ENCODE results near the gene PRKN.

DNA sequence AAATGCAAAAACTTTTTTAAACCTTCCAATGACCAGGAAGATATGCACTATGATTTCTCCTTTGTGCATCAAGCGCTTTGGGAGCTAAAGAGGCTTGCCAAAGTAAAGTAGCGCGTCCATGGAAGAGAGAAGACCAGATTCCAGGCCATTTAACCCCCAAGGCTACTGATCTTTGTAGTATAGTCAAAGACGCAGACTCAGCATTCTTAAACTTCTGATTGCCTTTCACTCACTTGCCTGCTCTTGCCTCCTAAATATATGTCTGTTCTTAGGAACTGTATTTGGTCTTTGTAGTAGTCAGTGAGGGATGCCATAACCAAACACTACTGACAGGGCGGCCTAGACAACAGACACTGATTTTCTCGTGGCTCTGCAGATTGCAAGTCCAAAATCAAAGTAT, 426.4 kb downstream of the PRKN start:
- no peak for TF ChIP-seq POLR2A (IDR thresholded peaks at IDR 0.05)
- TF ChIP-seq, protein P1, sequence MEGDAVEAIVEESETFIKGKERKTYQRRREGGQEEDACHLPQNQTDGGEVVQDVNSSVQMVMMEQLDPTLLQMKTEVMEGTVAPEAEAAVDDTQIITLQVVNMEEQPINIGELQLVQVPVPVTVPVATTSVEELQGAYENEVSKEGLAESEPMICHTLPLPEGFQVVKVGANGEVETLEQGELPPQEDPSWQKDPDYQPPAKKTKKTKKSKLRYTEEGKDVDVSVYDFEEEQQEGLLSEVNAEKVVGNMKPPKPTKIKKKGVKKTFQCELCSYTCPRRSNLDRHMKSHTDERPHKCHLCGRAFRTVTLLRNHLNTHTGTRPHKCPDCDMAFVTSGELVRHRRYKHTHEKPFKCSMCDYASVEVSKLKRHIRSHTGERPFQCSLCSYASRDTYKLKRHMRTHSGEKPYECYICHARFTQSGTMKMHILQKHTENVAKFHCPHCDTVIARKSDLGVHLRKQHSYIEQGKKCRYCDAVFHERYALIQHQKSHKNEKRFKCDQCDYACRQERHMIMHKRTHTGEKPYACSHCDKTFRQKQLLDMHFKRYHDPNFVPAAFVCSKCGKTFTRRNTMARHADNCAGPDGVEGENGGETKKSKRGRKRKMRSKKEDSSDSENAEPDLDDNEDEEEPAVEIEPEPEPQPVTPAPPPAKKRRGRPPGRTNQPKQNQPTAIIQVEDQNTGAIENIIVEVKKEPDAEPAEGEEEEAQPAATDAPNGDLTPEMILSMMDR (IDR thresholded peaks at IDR 0.05): no peak

All from tibial nerve (tissue), 3 donors.